Left renal cortex interstitium (tissue), 4 donors: ENCODE data around the gene SPDL1. TPM values are rescaled to one million over a fixed set of nuclear protein-coding genes. Genes with fewer than 3 reads are reported as not detected.

Experiments
- DNase-seq, 4 donors: peaks; one replicate each; pipeline ENCODE4 v3.0.0-alpha.2; 2013; ENCODE audit warnings: low read depth in 4 of 4, low spot score in 2 of 4, missing footprints in 1 of 4
- polyA plus RNA-seq, 4 donors: library from polyadenylated mRNA; unstranded; fragments of 120-200 nt; gene quantifications; one replicate each; pipeline ENCODE4 v1.2.1, GENCODE V29; 2013; ENCODE audit not compliant: insufficient read length in 4 of 4

SPDL1 gene, protein sequence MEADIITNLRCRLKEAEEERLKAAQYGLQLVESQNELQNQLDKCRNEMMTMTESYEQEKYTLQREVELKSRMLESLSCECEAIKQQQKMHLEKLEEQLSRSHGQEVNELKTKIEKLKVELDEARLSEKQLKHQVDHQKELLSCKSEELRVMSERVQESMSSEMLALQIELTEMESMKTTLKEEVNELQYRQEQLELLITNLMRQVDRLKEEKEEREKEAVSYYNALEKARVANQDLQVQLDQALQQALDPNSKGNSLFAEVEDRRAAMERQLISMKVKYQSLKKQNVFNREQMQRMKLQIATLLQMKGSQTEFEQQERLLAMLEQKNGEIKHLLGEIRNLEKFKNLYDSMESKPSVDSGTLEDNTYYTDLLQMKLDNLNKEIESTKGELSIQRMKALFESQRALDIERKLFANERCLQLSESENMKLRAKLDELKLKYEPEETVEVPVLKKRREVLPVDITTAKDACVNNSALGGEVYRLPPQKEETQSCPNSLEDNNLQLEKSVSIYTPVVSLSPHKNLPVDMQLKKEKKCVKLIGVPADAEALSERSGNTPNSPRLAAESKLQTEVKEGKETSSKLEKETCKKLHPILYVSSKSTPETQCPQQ
- polyA plus RNA-seq: 10 to 100 TPM; 31.0 to 46.5 (median 36.1) TPM

DNA sequence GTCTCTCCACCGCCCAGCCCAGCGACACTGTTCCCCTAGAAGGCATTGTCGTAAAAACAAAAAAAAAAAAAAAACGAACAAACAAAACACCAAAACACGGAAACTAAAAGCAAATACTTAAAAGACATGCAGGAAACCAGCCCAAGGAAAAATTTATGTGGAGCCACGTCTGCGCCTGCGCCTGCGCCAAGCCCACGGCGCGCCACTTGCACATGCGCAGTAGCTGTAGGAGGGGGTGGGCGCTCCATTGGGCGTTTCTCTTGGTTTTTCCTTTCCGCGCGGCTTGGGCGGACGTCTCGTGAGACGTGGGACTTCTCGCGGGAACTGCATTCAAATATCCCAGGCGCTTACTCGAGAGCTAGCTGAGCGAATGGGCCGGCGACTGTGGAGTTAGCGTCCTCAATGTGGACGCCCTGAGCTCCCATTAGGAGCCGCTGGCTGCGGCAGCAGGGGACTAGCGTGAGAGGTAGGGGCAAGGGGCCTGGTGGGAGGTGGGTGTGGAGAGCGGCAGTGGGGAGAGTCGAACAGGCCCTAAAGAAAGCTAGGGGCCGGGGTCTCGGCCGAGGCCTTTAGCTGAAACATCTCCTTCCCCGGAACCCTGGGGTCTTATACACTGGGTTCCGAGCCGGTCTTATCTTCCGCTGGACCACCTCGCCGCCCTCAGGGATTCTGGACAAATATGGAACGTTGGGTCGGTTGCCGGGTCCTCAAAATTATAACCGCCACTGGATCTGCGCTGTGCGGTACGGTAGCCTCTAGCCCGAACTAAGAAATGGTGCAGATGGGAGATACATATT, at the start of gene SPDL1:
Gene SPDL1, plus strand, starts transcription at position 350 of the 797 bp plus-strand sequence. CDS start 4,644 bp downstream, outside the sequence.
- peak; percentile 93 to 96 (median 96) for DNase-seq

DNA sequence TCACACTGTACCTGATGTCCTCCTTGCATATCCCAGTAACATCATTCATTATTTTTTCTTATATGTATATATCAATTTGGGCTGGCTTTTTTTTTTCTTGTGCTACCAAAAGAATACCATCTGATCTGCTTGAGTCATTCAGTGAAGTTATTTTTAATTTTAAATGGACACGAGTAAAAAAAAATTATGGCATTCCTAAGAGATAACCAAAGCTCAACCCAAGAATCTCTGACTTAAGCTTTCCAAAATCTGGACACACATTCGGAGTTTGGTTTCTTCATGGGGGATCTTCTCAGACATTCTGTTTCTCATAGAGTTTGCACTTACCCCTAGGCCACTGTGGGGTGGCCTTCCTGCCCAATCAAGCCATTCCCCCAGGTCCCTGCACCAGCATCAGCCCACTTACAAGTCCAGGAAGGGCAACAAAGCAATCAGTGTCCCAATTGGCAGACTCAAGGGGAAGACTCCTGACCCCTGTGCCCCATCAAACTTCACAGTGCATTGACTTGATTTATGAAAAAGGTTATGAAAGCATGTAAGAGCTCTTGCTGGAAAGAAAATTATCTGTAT, 49.2 kb upstream of the SPDL1 start:
- no peak for DNase-seq

DNA sequence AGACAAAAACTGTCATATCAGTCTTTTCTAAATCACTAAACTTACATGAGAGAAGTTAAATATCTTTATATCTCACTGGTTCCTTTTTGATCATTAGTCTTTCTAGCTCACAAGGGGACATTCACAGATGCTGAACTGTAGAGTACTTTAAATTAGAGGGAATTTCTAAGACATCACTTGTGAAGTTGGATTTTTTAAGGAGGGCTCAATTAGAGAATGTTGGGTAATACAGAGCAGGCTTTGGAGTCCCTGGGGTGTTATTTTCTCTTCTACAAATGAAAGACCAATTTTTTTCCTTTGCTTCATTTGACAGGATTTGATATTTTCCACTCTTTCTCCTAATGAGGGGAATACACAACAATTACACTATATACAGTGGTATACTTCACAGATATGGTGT, 48.6 kb upstream of the SPDL1 start:
- no peak for DNase-seq

DNA sequence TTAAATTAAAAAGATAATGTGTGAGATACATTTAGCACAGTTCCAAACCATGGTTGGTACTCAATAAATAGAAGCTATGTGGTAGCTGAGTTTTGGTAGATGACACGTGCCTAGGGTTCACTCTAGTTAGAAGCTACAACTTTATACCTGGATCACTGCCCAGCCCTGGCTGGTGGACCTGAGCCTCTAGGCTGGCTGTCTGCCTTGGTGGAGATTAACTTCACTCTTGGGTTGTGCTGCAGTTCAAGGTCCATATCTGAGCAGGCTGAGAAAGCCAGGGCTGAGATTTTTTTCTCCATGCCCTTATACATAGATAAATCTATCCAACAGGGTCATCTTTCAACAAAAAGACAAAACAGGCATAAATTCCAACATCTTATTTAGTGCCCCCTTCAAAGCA, 44.6 kb upstream of the SPDL1 start:
- DNase-seq: no peak

DNA sequence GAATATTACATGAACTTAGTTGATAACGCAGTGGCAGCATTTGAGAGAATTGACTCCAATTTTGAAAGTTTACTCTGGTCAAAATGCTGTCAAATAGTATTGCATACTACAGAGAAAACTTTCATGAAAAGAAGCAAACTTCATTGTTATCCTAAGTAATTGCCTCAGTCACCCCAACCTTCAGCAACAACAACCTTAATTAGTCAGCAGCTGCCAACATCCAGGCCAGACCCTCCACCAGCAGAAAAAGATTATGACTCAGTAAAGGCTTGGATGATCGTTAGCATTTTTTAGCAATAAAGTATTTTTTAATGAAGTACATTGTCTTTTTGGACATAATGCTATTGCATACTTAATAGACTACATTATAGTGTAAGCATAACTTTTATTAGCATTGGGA, 40.8 kb upstream of the SPDL1 start:
- DNase-seq: no peak

DNA sequence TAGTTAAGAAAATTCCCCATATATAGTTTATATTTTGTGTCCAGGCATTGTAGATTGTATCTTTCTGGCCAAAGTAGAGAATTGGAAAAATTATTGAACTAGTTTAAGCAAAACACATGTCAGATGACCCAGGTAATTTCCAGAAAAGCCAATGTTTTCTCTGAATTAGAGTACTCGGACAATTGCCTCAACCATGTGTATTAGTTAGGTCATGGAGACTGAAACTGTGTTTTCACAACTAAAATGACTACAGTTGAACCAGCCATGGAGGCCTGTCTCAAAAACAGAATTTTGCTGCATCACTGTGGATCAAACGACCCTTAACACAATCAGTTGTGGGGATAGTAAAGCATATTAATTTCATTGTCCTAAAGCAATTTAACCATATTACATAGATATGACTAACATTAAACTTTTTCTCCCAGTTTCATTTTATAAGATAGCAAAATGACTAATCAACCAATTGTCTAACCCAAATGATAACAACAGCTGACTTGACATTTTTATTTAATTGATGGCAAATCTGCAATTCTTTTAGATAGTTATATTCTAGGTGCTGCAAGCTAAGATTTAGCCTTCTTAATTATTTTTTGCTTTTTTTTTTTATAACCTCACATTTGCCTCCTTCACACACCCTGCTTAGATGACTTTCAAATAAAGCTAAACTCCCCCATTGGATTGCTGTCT, 39.2 kb upstream of the SPDL1 start:
- no peak for DNase-seq

DNA sequence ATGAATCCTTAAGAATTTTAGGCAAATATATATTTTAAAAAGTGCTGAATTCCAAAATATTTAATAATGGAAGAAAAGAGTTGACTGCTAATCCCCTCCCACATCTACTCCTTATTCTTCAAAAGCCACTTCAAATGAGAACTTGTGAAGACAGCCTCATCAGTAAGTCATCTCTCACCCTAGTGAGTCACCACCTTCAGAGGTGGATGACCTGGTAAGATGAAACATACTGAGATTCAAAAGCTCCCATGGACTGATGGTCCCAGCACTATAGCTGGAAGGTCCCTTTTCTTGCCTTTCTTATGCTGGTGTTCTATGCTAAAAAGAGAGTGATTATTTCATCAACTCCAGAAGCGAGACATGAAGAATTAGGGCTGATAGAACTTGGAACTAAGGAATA, 37.8 kb upstream of the SPDL1 start:
- no peak for DNase-seq

DNA sequence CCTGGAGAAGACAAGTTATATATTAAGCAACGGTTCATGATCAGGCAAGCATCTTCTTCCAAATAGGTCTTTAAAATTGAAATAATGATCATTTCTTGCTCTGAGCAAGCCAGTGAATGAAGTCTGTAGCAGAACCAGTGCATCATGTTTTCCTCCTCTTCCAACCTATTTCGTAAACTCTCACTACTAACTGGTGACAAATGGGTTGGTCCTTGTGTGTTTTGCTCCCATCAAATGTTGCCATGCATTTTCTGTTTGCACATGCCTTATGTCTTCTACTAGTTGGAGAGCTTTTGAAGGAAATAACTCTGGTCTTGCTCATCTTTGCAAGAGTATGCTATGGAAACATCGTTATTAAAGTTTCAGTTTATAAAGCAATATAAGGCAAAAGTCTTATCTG, 37.2 kb upstream of the SPDL1 start:
- DNase-seq: no peak

DNA sequence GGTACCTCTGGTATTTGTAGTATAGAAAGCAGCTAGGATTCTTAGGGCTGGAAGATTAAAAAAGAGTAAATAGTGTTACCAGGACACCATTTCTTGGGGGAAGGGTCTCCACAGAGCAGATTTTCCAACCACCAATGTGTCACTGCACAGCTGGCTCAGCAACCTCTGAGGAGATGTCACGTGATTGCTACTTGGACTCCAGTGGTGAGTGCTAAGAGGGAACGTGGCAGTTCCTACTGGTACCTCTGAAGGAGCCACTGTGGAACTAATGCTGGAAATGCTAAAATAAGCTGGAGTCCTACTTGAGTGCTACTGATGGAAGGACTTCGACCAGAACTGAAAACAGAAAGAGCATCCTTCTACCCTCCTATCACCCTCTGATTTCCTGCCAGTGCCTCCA, 36.1 kb upstream of the SPDL1 start:
- no peak for DNase-seq

DNA sequence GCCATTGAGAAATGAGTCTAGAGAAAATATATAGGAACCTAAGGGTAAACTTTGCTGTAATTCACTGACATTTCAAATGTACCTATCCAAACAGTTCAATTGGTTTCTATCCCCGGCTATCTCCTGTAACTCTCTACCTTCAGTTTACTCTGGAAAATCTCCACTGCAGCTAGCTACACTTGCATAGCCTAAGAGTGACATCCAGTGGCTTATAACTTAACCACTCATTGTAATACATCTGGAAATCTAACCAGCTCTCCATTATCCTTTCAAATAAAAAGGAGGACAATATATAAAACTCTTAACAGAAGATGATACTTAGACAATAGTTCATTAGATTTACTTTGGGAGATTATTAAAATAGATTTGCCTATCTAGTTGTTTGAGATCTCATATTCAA, 35.3 kb upstream of the SPDL1 start:
- peak in 2 of 4 donors; percentile 21 to 46 for DNase-seq

DNA sequence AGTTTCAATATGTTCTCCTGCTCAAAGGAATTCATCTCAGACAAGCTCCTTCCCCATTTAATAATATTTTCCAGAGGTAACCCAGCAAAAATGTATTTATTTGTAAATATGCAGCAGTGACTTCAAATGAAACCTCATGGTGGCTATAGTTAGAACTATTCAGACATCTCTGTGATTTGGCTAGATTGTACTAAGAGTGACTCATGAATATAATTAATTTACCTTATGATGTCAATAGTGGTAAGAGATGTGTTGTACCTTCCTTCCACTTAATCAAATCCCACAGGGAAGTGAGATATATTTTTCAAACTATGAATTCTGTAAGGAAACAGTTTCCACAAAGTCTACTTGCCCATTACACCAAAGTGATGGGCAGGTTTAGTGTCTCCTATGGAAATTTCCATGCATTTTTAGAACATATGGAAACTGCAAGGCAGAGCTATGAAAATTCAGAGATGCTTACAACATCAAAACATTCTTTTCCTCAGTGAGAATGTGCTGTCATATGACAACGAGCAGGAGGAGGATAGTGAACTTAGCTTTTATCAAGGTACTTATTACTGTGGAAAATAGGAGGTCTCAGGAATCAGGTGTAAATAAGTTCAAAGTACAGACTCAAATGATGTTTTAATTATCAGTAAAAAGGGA, 34.0 kb upstream of the SPDL1 start:
- DNase-seq: no peak

DNA sequence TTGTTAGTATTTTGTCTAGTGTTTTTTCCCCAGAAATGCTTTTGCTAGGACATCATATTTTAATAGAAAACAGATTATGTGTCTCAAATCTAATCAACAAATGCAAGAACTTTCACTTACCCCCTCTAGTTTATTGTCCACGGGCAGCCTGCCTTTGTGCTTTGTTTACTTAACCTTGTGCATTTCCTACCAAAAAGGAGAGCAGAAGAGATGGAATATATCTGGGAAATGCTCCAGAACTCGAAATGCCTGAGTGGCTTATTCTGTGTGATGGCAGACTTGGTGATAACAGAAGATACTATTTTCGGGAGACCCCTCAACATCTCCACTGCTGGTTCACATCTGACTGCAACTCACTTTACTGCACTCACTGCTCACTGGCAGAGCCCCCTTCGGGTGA, 33.3 kb upstream of the SPDL1 start:
- no peak for DNase-seq

DNA sequence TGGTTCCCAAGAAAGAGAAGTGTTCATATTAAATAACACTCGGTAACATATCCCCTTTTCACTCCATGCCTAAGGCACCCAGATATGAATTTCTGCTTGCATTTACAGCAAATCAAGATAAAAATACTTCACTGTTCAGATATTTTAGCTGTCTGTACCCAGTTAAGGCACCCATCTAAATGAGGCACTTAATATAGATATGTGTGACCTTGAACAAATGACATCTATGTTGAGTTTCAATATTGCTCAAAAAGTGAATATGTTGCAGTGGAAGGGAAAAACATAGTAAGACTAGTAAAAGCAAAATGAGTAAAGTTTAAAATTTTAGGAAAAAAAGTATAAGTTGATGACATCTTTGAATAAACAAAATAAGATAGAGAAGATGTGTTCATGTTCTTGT, 32.4 kb upstream of the SPDL1 start:
- DNase-seq: no peak

DNA sequence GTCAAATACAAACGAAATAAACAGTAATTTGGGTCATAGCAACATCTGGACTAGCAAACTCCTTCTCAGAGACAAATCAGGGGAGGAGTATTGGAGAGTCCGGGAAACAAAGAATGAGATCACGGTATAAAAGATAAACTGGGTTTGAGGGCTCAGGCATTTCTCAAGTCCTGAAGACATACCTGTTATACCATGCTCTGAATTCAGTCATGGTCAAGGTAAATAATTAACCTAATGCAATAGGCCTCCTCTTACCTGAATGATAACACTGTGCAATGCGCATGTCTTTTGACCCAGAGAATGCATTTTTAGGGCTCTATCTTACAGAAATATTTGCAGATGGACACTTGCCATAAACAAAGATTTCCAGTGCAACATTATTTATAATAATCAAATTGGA, 31.9 kb upstream of the SPDL1 start:
- DNase-seq: no peak

DNA sequence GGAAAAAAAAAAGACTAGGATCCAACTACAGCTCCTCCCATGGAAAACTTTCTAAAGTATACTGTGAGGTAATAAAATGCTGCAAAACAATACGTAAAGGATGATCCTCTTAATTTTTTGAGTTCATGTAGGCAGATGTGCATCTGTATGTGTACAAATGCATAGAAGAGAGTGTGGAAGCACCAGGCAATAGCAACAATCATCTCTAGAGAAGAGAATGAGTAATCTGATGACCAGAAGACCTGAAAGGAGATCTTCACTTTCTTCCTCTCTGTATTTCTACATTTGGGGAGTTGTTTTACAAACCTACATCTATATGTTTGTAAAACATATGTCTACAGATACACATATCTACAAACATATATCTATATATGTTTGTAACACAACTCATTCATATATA, 29.3 kb upstream of the SPDL1 start:
- DNase-seq: no peak

DNA sequence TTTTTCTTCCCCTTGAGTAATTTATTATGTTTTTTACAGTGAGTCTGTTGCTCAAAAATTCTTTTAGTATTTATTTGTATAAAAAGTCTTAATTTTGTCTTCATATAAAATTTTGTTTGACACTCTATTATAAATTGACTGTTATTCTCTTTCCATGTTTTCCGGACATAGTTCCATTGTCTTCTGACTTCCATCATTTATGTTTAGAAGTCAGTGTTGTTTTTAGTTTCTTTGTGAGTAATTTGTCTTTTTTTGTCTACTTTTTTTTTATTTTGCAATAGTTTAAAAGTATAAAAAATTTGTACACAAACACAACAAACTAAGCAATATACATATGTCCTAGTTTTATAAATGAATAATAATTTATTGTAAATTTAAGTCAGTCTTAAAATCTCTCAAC, 25.7 kb upstream of the SPDL1 start:
- no peak for DNase-seq

DNA sequence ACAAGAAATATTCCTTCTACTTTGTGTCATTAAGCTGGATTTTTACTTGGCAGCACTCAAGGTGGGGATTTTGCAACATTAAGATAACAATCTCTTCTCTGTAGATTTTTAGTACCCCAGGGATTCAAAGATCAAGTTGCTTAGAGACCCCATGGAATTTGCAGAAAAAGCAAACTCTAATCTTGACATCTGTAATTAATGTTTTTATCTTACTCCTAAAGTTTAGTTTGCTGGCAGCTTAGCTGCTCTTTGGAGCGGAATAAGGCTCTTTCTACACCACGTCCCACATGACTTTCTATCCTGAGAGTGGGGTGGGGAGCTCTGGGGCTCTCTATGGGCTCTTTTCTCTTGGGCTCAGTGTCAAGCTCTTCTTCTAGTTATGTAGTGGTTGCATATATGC, 21.7 kb upstream of the SPDL1 start:
- DNase-seq: no peak

DNA sequence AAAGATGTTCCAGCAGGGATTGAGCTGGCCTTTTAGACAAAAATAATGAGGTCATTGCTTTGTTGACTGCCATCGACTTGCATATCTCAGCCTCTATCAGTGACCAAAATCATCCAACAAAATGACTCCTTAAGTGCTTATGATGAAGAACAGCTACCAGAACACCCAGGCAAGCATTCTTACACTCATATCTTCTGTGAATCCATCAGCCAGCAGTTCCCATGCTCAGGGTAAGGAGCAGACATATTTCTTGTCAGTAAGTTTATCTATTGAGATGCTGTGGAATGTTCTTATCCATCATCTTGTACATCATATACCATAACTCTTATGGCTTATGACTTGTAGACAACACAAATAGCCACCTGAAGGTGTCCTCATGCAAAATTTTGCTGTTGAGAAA, 20.2 kb upstream of the SPDL1 start:
- DNase-seq: no peak

DNA sequence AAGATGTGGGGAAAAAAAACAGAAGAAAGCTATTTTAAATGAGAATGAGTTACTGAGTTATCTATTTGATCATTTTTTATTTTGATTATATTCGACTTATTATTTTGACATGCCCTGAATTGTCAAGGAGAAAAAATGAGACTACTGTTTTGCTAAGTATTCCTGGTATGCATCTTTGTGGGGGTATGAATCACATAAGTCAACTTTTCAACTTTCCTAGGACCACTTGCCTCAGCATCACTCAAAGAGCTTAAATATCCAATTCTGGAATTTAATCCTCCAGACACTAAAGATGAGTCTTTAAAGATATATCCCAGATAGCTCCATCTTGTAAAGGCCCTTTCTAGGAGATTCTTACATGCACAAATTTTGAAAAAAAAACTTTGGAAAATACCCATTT, 17.4 kb upstream of the SPDL1 start:
- DNase-seq: no peak

DNA sequence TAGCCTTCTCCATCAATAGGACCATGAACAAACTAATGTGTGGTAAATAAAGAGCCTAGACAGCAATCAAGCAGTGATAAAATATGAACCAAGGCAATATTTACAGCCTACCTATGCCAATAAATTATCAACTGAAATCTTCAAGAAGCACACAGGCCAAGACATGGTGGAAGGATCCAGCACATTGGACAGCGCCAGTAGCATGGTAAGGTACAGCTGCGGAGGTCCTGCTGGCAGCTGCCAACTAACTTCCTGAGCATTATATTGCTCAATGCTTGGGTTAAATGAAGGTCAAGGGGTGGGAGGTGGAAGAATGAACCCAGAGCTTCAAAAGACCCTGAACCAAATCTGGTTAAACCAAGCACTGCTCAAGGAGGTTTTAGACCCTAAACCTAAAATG, 16.5 kb upstream of the SPDL1 start:
- DNase-seq: no peak
